Neural progenitor cell (in vitro differentiated cells): Measurements from ENCODE around the gene MLYCD.

Experiments used
- CTCF ChIP-seq: fragments of 200-600 bp; sonication (generic); IDR thresholded peaks from 2 replicates; pipeline ENCODE4 v1.5.1; 2017; ENCODE audit warnings: antibody characterized with exemption, mild to moderate bottlenecking
- EZH2 ChIP-seq: fragments of 200-600 bp; sonication (generic); IDR thresholded peaks from 2 replicates; pipeline ENCODE4 v1.6.1; 2017; ENCODE audit warnings: antibody characterized with exemption, mild to moderate bottlenecking, moderate library complexity

- TF ChIP-seq EZH2 (no peak), CTCF (no peak)
Measured at GRCh38 chr16:83932955-83933673, 34.2 kb downstream of the MLYCD start.
